ENCODE measurements around the gene GAL3ST2.

Gene GAL3ST2

GRCh38 chr2:241744028-241744754 lies 32.4 kb upstream of the GAL3ST2 start:
- Histone ChIP-seq H3K79me2 (peaks cover 5% of the 10 kb centered on the region), H3K4me3 (ENCODE audit: low read depth, low read length) (no peak overlapping the region), H3K27ac (no peak overlapping the region), H3K36me3 (ENCODE audit: control insufficient read depth, insufficient read depth, low read length) (no peaks in the 10 kb centered on the region), H3K9me3 (ENCODE audit: control insufficient read depth, low read length) (no peaks in the 10 kb centered on the region), H3K9ac (no peak overlapping the region), H2AFZ (no peak overlapping the region), H3K27me3 (ENCODE audit: control insufficient read depth, insufficient read depth, low read length) (no peaks in the 10 kb centered on the region), H3K4me2 (ENCODE audit: low read length) (no peak overlapping the region), H3K4me1 (no peaks in the 10 kb centered on the region)
- no peak for TF ChIP-seq CTCF (IDR thresholded peaks at IDR 0.05)

DNA sequence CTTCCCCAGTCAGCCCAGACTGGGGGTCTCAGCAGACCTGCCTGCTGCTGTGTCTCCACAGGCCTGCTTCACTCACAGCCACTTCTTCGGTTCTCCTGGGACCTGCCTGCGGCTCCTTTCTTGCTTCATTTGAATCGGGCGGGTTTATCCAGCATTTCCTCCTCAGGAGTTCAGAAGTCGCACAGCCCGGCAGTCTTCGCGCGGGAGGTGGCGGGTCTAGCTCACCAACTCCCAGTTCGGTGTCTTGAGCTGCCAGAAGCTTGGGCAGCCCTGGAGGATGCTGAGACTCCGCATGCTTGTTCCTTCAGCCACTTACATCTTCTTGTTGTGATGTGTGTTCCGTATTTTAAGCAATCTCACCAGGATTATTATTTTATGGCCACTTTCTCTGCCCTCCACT lies 31.3 kb upstream of the GAL3ST2 start:
- Histone ChIP-seq H3K9ac (no peak overlapping the region), H3K36me3 (ENCODE audit: control insufficient read depth, insufficient read depth, low read length) (no peaks in the 10 kb centered on the region), H2AFZ (no peak overlapping the region), H3K27ac (no peak overlapping the region), H3K9me3 (ENCODE audit: control insufficient read depth, low read length) (no peaks in the 10 kb centered on the region), H3K79me2 (peaks cover 5% of the 10 kb centered on the region), H3K4me1 (no peaks in the 10 kb centered on the region), H3K27me3 (ENCODE audit: control insufficient read depth, insufficient read depth, low read length) (no peaks in the 10 kb centered on the region), H3K4me3 (ENCODE audit: low read depth, low read length) (no peak overlapping the region), H3K4me2 (ENCODE audit: low read length) (no peak overlapping the region)
- TF ChIP-seq CTCF (IDR thresholded peaks at IDR 0.05): no peak

DNA sequence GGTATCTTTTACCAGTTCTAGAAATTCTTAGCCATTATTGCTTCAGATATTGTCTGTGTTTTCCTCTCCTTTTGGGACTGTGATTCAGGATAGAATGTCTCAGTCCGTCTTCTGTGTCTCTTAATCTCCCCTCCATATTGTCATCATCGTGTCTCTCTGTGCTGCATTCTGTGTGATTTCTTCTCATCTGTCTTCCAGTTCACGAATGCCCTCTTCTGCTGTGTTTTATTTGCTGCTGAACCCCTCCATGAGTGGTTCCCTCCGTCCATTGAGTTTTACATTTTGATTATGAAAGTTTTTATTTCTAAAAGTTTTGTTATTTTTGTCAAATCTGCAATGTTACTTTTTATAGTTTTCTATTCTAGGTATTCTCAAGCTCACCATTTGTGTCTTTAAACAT lies 30.5 kb upstream of the GAL3ST2 start:
- H3K9ac ChIP-seq: no peak overlapping the region
- no peaks in the 10 kb centered on the region for H3K36me3 ChIP-seq (ENCODE audit: control insufficient read depth, insufficient read depth, low read length)
- no peak overlapping the region for H3K27ac ChIP-seq
- no peak overlapping the region for H2AFZ ChIP-seq
- H3K27me3 ChIP-seq (ENCODE audit: control insufficient read depth, insufficient read depth, low read length): no peaks in the 10 kb centered on the region
- H3K4me3 ChIP-seq (ENCODE audit: low read depth, low read length): no peak overlapping the region
- H3K4me2 ChIP-seq (ENCODE audit: low read length): no peak overlapping the region
- H3K79me2 ChIP-seq: peaks cover 2% of the 10 kb centered on the region
- no peaks in the 10 kb centered on the region for H3K4me1 ChIP-seq
- H3K9me3 ChIP-seq (ENCODE audit: control insufficient read depth, low read length): no peaks in the 10 kb centered on the region
- TF ChIP-seq CTCF (IDR thresholded peaks at IDR 0.05): no peak

DNA sequence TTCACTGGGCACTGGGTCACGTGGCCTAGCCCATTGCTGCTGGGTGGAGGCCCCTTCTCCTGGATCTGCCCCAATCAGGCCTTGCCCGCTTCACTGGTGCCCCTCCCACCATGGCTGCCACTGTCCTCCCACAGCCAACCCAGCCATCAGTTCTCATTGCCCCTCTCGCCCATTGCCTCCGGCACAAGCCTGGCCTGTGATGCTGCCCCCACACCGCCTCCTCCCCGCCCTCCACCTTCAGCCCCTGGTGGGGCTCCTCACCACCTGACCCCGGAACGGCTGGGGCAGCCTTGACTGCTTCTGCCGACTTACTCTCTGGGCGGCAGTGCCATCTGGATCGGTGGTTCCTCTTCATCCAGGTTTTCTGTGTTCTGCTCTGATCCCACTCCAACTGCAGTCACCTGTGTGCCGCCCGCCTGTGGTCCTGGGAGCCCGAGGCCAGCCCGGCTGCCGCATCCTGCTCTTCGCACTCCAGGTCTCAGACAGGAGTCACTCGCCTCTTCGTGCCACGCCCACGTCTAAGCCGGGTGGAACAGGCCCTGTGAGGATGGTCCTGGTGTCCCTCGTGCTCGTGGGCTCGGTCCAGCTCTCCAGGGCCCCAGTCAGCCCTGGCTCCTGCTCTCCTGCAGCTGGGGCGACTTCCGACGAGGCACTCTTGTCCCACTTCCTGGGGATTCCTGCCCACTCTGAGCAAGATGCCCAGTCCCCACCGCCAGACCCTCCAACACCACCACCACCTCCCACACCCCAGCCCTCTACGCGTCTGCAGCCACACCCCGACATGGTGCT lies 28.0 kb upstream of the GAL3ST2 start:
- Histone ChIP-seq H3K9ac (no peak overlapping the region), H3K79me2 (no peaks in the 10 kb centered on the region), H2AFZ (no peak overlapping the region), H3K27me3 (ENCODE audit: control insufficient read depth, insufficient read depth, low read length) (no peaks in the 10 kb centered on the region), H3K4me3 (ENCODE audit: low read depth, low read length) (no peak overlapping the region), H3K27ac (no peak overlapping the region), H3K36me3 (ENCODE audit: control insufficient read depth, insufficient read depth, low read length) (no peaks in the 10 kb centered on the region), H3K4me1 (no peaks in the 10 kb centered on the region), H3K9me3 (ENCODE audit: control insufficient read depth, low read length) (no peaks in the 10 kb centered on the region), H3K4me2 (ENCODE audit: low read length) (no peak overlapping the region)
- TF ChIP-seq CTCF (IDR thresholded peaks at IDR 0.05): no peak

Data from parathyroid adenoma (tissue), 2 donors.